Umbilical cord (tissue), 2 donors: ENCODE data around the gene ERMAP. TPM values are rescaled to one million over a fixed set of nuclear protein-coding genes. Genes with fewer than 3 reads are reported as not detected.
A peak's percentile ranks its signal among the peaks of the same experiment; 100 is the strongest.
"Not testable (repeated sequence)": the region's sequence is repeated elsewhere in the genome, so short reads cannot be mapped to it uniquely, and the experiment has no call there.

Source experiments
- DNase-seq: peaks from one replicate; pipeline ENCODE4 v3.0.0-alpha.2; 2015; ENCODE audit warnings: low spot score
- total RNA-seq: library from RNA; depleted of rRNA; stranded (reverse); fragments of >200 nt; gene quantifications from one replicate; pipeline ENCODE4 v1.2.3, GENCODE V29; 2014; ENCODE audit warnings: low replicate concordance; ENCODE audit not compliant: insufficient read depth

Gene ERMAP
- total RNA-seq, 1 donor from 2014 or later, result 27.4 TPM

DNA sequence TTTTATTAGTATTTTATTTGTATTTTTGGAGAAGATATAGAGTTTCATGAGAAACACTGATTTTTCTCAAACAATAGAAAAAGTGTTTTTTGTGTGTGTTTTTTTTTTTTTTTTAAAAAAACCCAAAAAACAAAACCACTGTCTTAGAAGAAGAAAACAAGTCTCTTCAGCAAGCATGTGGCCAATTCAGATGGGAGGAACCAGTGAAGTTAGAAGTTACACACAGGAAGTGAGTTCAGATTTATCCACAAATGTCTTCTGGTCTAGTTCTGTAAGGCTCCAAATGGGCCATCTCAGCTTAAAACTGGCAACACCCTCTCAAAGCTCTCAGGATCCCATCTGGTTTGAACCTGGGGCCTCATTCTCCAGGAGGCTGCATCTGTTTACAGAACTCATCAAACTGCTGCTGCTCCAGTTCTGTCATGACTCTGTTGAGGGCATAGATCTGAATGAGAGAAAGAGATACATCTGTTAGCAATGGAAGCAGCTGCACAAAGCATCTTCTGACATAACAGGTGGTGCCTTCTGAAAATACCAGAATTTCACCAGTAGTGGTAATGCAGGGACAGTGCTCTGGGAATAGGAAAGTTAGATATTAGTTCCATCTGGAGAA is 9.8 kb upstream of the ERMAP start:
- no peak for DNase-seq

DNA sequence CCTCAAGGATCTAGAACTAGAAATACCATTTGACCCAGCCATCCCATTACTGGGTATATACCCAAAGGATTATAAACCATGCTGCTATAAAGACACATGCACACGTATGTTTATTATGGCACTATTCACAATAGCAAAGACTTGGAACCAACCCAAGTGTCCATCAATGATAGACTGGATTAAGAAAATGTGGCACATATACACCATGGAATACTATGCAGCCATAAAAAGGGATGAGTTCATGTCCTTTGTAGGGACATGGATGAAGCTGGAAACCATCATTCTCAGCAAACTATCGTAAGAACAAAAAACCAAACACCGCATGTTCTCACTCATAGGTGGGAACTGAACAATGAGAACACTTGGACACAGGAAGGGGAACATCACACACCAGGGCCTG is 2.1 kb upstream of the ERMAP start:
- not testable (repeated sequence) for DNase-seq

DNA sequence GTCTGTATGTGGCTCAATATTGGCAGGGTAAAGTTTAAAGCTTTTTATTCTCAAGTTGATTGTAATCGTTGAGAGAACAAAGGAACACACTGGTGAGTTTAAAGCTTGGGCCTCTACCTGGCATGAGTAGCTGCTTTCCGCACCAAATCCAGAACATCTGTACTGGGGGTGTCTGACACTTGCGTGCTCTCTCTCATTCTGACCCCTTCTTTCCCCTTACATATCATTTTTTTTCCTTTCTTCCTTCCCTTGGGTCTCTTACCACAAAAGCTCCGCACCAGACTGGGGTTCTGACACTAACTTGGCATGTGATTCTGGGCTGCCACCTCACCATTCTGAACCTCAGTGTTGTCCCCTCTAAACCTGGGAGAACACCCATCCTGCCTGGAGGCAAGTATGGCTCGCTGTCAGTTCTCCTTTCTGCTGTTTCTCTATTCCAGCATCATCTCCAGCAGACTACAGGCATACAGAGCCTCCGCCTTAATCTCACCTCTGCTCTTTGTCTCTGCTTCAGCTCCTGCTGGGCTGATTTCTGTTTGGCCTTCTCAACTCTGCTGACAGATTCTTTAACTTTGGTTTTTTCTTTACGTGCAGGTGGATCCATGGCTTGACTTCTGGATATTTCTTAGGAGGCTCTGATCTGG is 859 bp upstream of the ERMAP start:
- peak; percentile 49 for DNase-seq

DNA sequence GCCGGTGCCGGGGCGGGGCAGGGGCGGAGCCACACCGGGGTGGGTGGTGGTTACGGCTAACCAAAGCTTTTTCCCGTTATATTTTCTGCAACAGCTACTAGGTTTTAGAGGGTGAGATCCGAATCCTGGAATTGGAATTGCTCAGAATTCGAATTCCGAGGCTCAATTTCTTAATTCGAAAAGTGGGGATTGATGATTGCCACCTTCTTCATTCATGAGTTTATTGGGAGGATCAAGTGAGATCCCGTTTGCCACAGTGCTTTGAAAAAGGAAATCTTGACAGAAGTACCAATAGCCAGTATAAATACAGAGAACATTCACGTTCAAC is 482 bp downstream of the ERMAP start:
- DNase-seq, result no peak

DNA sequence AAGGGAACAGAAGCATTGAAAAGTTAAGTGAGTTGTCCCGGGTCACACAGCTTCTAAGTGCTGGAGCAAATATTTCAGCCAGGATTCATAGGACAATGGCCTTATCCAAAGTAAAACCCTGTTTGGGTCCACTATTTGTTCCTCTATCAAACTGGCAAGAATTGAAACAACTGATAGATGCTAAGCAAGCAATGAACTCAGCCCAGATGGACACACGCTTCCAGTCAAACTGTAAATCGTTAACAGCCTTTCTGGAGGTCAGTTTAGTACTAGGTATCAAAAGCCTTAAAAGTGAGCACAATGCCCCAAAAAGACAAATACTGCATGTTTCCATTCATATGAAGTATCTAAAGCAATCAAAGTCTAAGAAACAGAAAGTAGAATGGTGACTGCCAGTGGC is 1.1 kb downstream of the ERMAP start:
- DNase-seq, result no peak

DNA sequence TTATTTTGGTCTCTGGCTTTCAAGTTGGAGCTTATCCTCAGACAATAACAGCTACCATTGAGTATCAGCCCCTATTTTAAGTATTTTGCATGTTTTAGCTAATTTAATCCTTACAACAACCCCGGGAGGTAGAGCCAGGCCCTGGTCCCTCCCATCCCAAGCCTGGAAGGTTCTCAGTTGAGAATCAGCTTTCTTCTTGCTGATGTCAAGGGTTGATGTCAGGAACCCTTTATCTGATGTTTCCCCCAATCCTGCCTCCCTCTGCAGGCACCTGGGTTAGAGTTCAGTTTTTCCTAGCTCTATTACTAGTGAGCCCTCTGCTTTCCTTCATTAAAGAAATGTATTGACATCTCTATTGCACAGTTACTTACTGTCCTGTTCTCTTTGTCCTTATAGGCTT is 3.9 kb downstream of the ERMAP start:
- no peak for DNase-seq

DNA sequence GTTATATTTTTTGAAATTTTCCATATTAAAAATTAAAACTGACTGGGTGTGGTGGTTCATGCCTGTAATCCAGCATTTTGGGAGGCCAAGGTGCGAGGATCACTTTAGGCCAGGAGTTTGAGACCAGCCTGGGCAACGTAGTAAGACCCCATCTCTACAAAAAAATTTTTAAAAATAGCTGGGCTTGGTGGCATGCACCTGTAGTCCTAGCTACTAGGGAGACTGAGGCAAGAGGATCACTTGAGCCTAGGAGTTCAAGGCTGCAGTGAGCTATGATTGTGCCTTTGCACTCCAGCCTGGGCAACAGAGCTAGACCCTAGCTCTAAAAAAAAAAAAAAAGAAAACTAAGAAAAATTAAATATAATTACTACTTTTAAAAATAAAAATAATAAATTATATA is 4.8 kb downstream of the ERMAP start:
- DNase-seq, result no peak

DNA sequence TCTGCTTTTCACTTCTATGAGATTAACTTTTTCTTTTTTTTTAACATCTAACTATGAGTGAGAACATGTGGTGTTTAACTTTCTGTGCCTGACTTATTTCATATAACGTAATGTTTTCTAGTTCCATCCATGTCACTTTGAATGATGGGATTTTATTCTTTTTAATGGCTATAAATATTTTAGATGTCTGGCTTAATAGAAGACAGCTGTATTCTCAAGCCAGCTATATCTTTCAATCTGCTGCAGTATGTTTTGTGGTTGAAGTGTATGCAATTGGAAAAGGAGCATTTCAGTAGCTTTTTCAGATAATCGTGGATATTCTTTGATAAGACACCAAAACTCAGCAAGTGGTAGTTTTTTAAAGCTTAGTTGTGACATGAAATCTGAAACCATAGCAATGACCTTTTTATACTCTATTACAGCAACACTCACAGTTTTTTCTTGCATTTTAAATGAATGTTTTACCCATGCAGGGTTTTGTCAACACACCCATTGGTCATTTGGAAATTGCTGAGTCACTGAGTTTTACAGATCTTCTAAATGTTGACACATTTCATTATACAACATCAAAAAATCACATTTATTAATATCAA is 6.0 kb downstream of the ERMAP start:
- DNase-seq, result peak; percentile 39

DNA sequence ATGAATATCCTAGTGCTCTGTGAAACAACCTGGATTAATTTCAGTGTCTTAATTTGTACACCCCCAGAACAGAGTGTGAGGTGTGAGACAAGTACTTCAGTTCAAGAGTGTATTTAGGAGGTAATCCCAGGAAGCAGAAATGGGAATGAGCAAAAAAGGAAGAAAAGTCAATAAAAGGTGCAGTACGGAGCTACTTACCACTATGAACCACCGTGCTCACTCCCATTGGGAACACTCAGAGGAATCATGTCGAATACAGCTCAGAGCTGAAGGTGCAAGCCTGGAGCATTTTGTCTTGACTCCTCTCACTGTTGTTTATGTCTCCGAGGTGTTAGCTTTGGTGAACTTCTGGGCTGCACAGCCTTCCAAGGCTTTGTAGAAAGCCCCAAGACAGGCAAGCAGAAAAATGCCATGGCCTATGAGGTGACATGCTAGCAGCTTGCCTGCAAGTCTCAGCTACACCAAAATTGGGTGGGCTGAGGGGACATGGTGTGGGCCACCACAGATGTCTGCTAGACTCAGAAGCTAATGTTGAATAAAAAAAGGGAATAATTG is 7.6 kb downstream of the ERMAP start:
- DNase-seq, result no peak

DNA sequence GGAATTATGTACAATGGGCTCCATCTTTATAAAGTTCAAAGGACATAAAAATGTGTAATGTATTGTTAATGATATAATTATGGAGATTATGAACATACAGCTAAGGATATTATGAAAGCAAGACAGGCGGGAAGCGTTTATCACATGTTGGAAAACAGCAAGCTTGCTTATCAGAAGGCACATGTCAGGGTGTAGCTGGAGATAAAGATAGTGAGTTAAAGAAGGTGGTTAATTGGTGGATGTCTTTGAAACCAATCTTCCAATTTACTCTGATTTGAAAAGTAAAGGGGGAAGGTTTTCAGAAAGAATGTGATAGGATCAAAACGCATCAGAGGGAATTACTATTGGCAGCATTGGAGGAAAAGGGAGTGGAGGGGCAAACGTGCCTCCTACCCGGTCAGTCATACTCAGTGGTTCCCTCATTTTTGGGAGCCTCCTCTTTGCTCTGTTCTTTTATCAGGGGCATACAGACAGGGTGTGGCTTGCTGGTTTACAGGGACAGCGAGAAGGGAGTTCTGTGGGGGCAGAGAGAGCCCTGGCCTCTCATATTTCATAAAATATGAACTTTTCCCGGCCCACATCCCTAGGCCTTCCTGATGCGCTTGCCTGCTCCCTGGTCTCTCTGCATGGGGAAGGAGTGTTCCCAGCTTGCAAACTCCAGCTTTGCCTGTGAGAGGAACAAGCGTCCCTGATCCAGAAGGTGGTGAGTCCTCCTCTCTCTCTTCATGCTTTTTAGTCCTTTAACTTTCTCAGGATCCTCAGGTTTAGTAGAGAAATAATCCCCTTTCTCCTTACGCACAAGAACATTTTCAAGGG is 8.3 kb downstream of the ERMAP start:
- DNase-seq, result peak; percentile 59

DNA sequence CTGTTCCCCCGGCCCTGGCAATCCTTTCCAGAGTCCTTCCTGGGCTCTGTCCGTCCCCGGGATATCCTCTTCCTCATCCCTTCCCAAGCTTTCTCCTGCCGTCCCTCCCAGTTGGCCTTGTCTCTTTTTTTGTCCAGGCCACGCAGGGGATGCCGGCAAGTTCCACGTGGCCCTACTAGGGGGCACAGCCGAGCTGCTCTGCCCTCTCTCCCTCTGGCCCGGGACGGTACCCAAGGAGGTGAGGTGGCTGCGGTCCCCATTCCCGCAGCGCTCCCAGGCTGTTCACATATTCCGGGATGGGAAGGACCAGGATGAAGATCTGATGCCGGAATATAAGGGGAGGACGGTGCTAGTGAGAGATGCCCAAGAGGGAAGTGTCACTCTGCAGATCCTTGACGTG is 13.7 kb downstream of the ERMAP start:
- DNase-seq, result no peak

DNA sequence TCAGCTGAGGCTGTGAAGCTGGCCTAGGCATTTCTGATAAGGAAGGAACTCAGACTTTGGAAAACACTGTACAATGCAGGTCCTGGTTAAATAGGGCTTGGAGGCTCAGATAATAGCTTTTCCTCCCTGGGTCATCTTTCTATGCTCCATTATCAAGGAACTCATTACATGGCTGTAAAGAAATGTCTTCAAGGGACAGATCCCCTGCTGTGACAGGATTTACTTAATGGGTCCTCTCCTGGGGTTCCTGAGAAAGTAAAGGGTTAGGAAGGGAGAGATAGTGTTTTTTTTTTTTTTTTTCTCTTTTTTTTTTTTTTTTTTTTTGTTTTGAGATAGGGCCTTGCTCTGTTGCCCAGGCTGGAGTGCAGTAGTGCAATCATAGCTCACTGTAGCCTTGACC is 14.4 kb downstream of the ERMAP start:
- DNase-seq, result no peak

DNA sequence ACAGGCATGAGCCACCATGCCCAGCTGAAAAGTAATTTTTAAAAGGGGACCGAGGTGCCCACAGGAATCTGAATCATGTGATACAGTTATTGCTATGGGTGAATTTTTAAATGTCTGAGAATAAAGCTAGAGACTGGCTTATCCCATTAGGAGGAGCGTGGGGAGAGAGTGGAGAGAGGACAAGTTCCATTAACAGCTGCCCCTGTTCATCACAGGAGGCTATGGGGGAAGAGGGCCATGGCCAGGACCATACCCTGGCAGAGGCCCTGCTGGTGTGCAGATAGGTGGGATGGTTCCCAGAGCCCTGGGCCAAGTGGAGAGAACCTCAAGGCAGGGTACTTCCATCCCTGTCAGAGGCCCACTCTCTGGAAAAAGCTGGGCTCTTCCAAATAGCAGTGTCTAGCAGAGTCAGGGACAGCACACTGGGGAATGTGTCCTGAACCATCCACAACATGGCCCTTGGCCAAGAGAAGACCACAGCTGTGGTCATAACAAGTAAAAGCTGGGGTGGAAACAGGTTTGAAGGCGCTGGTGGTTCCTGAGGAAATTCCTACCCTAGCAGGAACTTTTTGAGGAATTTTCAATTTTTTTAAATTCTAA is 15.8 kb downstream of the ERMAP start:
- DNase-seq, result no peak

DNA sequence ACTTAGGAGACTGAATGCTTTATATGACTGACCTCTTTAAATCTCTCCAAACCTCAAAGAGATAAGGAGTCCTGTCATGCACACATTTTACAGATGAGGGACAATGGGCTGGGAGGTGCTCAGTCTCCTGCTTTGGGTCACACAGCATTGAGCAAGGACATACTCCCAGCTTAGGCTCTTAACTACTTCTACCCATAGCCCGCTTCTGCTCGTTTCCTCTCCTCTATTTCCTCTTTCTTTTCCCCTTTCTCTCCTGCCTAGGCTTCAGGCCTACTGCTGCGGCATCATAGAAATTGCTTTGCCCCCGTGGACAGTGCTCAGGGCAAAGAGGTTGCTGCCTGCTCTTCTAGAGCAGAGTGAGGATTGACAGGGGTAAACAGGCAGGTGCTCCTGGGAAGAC is 17.1 kb downstream of the ERMAP start:
- no peak for DNase-seq

DNA sequence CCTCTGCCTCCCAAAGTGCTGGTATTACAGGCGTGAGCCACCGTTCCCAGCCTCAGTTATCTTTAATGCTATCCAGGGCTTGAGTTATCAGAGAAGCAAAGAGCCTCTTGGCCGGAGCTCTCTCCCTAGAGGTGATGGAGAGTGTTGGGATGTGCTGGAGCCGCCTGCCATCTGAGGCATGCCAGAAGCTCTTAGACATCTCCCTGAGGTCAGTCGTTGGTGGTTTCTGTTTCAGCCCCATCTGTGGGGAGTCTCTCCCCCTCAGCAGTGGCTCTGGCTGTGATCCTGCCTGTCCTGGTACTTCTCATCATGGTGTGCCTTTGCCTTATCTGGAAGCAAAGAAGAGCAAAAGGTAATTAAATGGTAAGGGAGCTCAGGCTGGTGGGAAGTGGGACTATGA is 17.9 kb downstream of the ERMAP start:
- no peak for DNase-seq

DNA sequence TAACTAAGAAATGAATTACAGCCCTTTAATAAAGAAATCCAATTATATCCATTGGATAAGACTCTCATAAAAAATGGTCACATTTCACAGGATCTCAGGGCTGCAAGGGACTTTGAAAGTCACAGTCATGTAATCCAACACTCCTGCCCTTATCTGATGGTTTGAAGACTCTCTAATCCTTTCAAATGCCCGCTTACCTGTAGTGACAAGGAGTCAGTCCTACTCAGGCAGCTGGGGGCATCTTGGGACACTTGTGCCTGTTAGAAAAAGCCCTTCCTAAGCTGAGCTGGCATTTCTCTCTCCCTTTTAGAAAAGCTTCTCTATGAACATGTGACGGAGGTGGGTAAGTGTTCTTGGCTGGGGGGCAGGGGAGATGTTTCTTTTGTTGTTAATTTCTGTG is 18.5 kb downstream of the ERMAP start:
- DNase-seq, result no peak

DNA sequence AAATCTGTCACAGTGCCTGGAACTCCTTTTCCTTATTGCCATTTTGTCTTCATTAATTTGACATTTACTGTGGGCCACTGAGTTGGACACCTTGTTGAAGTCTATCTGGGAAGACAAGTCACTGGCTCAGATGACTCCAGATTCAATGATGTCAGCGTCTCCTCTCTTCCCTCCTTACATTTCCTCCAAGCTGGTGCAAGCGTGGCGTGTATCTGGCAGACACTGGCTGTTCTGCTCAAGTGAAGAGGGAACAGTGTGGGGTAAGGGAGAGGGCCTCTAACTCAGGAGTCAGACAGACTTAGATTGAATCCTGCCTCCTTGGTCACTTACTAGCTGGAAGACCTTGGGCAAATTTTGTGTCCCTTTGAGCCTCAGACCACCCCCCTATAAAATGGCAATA is 20.8 kb downstream of the ERMAP start:
- DNase-seq, result no peak

DNA sequence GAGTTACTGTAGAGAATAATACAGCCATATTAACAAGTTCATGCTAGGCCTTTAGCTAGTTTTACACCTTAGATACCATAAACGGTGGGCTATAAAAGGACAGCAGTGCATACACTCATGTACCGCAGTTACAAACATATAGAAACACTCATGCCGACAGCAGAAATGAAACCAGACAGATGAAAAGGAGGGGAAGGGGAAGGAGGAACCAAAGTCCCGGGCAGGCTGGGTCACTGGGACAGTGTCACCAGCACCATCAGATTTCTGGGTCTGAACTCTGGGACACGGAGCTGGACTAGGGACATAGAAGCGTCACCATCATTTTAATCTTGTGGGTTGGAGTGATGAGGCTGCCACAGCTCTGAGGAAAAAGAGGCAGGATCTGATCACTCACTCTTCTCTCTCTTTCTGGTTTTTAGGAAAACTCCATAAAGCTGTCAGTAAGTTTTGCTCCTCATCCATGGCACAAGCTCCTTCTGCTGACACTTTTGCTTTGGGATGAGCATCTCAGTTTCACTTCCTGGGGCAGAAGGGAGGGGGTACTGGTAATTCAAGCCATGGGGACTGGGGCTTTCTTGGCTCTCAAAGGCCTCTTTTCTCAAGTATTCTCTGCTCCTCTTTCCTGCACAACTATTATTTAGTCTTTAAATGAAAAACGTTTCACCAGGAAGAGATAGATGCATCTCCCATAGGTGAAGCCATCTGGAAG is 21.7 kb downstream of the ERMAP start:
- DNase-seq, result no peak

DNA sequence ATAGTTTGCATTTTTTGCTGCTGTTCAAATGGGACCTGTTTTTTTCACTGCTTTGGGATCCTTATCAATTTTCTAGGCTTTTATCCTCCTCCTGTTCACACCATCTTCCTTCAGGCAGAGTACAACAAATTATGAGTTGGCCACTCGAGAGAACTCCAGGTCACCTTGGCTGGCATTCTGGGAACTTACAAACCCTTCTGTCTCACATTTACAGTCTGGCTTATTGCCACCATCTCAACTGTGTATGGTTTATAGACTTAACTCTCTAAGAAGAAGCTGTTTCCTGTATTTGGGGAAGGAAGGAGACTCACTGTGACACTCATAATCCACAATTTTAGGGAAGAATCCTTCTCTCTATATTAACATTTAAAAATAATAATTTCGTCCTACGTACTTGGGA is 24.1 kb downstream of the ERMAP start:
- DNase-seq, result no peak

DNA sequence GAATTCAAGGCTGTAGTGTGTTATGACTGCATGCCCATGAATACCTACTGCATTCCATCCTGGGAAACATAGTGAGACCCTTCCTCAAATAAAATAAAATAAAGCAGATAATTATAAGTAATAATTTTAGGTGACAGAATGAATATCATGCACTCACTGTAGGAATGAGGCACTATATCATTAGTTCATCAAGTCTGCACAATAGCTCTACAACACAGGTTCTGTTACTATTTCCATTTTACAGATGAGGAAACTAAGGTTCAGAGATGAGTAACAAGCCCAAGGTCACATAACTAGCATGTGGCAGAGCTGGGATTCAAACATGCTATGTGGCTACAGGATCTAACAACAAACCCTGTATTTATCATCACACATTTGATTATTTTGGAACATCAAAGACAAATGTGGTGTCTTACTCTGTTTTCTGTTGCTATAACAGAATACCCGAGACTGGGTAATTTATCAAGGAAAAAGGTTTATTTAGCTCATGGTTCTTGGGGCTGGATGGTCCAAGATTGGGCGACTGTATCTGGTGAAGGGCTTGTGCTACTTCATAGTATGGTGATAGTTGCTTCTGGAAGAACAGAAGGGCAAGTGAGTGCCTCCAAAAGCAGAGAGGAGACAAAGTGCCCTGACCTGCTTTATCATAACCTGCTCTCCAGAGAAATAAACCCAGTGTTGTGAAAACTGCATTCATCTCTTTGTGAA is 24.7 kb downstream of the ERMAP start:
- no peak for DNase-seq
